Dedifferentiated amniotic fluid mesenchymal stem cell (primary cell): ENCODE results near the gene SAMD10.
"Not testable (repeated sequence)": the region's sequence is repeated elsewhere in the genome, so short reads cannot be mapped to it uniquely, and the experiment has no call there.

Experiments used
- DNase-seq: peaks from one replicate; pipeline ENCODE4 v3.0.0-alpha.2; 2016; ENCODE audit errors: extremely low spot score

Gene SAMD10

DNA sequence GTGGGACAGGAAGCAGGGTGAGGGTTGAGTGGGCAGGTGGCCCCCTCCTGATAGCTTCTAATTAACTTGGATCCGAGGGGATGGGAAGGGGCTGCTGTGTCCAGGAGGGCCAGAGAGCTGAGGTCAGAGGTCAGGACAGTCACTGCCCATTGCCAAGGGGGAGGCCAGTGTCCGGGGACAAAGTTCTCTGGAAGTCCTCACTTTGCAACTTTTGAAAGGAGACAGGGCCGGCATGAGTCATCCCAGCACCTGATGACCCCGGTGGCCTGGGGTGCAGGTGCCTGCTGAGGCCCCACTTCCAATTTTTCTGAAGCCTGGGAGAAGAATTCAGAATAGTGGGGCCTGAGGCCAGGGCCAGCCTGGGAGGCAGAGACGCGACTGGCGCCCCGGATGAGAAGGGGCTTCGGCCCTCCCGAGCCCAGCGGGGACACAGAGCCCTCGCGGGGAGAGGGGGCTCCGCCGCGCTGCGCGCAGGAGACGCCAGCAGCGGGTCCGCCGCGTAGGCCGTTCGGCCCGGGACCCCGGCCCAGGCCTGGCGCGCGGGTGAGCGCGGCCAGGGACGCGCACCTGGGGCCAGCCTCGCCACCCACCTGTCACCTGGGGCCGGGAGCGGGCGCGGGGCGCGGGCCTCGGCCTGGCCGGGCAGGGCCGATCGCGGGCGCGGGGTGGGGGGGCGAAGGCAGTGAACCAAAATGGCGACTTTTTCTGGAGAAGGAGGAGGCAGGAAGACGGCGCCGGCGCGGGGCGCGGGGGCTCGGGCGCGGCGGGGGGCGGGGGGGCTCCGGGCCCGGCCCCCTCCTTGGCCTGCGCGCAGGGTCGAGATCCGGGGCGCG, 10.3 kb downstream of the SAMD10 start:
- DNase-seq: no peak

- DNase-seq: no peak
These were observed 11.1 kb downstream of the SAMD10 start for GRCh38 chr20:63968136-63968927.

DNA sequence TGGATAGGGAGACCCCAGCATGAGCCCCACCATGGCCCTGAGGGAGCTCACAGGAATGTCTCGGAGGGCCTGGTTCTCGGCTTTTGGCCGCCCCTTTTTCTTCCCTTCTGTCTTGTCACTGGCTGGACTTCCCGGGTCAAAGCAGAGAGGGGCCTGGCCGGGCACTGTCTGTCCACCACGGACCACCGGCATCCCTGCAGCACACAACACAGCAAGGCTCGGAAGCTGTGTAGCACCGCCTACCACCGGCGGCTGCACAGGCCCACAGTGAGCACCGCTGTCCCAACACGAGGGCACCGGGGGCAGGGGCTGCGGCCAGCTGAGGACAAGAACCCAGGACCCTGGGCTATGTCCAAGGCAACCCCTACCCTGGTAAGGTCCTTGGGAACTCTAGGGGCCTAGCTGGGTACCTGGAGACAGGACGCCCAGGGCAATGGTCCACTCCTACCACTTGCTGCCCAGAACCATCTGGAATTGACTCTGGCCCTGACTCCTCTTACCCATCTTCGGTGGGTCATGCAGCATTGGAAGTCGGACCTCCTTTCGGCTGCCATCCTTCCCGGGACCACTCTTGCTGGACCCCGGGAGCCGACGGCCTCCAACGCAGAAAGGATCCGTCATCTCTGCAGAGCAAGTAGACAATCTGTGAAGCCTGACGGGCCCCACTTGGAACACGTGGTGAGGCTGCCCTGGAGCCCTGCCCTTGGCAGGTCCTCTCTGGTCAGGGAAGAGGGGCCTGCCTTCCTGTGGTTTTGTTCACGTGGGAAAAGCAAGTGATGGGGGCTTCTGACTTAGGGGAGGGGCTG, 11.9 kb downstream of the SAMD10 start:
- DNase-seq: no peak

DNA sequence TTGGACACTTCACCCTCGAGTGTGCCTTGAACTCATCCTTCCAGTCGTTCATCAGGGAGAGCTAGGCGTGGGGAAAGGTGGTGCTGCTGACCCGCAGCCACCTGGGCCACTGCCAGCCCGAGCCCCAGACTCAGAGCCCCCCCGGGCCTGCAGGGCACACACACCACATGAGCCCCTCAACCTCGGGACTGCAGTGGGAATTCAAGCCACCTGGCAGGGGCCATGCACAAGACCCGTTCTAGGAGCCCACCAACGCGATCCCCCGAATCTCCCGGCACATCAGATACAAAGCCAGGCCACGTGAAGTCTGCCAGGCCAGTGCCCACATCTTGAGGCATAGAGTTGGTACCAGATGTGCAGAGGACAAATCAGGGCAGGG, 12.5 kb downstream of the SAMD10 start:
- no peak for DNase-seq

- DNase-seq: no peak
These were observed 13.1 kb downstream of the SAMD10 start for GRCh38 chr20:63966172-63966943.

DNA sequence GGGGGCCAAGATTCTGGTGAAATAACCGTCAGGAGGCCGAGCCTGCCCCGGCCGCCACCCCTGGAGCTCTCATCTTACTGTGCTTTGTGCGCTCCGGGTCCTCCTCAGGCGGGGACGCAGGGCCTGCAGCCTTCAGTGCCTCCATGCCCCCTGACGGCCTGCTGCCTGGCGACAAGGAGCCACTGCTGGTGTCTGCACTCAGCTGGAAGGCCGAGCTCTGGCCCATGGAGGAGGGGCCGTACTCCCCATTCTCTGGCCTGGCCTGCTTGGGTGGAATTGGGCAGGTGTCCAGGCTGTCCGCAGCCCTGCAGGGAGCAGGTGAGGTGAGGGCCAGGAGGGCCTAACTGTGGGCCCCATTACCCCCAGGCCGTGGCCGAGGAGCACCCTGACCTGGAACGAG, 15.0 kb downstream of the SAMD10 start:
- no peak for DNase-seq

GRCh38 chr20:63963784-63964301, 15.6 kb downstream of the SAMD10 start:
- no peak for DNase-seq

- no peak for DNase-seq
These were observed 16.1 kb downstream of the SAMD10 start for GRCh38 chr20:63963348-63963741.

GRCh38 chr20:63962426-63963347, 16.8 kb downstream of the SAMD10 start:
- no peak for DNase-seq

- no peak for DNase-seq
These were observed 17.6 kb downstream of the SAMD10 start for GRCh38 chr20:63961664-63962425.

DNA sequence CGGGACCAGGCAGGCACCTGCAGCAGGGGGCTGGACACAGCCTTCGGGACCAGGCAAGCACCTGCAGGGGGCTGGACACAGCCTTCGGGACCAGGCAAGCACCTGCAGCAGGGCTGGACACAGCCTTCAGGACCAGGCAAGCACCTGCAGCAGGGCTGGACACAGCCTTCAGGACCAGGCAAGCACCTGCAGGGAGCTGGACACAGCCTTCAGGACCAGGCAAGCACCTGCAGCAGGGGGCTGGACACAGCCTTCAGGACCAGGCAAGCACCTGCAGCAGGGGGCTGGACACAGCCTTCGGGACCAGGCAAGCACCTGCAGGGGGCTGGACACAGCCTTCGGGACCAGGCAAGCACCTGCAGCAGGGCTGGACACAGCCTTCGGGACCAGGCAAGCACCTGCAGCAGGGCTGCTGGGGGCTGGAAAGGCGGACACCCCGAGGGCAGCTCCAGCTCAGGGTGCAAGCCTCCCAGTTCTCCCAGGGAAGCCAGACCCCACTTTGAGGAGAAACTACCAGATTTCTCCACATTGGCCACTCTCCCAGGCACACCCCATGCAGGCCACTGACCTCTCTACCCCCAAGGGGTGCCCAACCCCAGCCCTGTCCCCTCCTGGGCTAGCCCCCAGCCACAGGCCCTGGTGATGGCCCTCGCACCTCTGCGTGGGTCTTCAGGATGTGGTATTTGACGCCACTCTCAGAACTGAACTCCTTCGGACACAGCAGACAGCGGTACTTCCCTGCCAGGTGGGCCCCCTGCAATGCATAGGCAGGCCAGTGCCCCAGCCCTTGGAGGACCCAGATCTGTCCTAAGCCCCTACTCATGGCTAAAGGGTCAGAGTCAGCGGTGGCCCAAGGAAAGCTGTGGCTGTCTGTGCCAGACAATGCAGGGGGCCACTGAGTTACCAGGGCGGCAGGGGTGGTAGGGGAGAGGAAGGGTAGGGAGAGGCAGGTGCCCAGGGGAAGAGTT, 18.5 kb downstream of the SAMD10 start:
- DNase-seq: not testable (repeated sequence)

DNA sequence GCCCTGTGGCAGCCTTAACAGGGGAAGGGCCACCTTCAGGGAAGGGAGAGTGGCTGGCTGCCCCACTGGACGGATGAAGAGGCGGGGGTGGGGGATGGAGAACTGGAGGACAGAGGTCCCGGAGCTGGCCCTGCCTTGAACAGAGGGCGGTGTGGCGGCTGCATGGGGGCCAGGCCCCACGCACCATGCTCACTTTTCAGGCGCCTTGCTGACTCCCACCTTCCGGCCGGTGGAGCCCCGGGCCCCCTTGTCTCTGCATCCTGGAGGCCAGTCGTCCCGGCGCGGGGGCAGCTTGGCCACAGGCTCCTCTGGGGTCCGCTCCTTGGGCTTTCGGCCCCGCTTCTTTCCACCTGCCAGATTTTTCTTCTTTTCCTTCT, 19.8 kb downstream of the SAMD10 start:
- no peak for DNase-seq

- DNase-seq: no peak
These were observed 20.3 kb downstream of the SAMD10 start for GRCh38 chr20:63958964-63959698.

DNA sequence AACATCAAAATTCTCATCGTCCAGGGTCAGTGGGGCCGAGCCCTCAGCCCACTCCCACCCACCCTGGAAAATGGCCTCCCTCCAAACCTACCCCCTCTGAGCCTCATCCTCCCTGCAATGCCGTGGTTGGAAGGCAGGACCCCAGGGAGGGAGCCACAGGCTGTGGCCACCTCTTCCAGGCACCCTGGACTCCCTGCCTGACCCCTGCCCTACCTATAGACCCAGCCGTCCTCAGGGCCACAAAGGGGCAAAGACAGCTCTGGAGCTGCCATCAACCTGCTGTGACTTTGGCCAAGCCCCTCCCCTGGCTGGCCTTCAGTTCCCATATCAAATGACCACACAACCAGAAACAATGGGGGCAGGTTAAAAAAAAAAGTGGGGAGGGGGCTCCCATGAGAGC, 21.0 kb downstream of the SAMD10 start:
- no peak for DNase-seq

DNA sequence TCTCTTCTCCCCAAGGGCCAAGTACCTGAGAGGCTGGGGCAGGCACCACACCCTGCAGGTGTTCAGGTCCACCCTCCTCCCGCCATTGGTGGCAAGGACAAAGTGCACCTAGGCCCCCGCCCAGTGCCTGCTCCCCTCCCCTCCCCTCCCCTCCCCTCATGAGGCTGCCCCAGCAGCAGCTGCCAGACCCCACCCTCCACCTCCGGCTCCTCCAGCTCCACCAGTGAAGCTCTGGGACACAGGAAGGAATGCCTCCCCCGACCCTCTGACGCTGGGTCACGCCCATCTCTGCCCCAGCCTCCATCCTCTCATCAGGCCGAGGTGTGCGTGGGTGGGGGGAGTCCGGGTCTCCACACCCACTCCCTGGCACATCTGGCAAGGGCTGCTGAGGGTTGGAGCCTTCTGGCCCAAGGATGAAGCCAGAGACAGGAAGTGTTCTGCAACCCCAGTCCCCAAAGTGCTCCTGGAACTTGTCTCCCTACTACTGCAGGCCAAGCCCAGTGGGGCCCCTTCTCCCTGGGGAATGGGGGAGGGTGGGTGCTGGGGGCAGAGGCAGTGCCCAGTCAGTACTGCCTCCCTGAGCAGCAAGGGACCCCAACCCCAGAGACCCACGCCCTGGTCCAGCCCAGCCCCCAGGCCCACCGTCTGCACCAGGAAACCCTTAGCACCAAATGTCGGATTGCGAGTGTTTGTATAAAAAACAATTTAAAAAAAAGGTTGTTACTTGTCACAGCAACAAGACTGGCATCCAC, 21.6 kb downstream of the SAMD10 start:
- DNase-seq: no peak

- DNase-seq: peak; percentile 24
These were observed 22.3 kb downstream of the SAMD10 start for GRCh38 chr20:63957004-63957689.
